Suprapubic skin (tissue), 4 donors: ENCODE results near the gene ZNF732. TPM values are rescaled to one million over a fixed set of nuclear protein-coding genes. Genes with fewer than 3 reads are reported as not detected.
A peak's percentile ranks its signal among the peaks of the same experiment; 100 is the strongest.
"Not testable (repeated sequence)": the region's sequence is repeated elsewhere in the genome, so short reads cannot be mapped to it uniquely, and the experiment has no call there.

Experiments used
- DNase-seq, 2 donors: peaks; one replicate each; pipeline ENCODE4 v3.0.0-alpha.2; 2019; ENCODE audit warnings: low spot score in 2 of 2
- H3K27ac ChIP-seq: fragments of 200-600 bp; sonication (generic); one replicate; pipeline ENCODE4 v1.5.1; 2019
- H3K27me3 ChIP-seq: fragments of 200-600 bp; sonication (generic); one replicate; pipeline ENCODE4 v1.5.1; 2019
- H3K36me3 ChIP-seq: fragments of 200-600 bp; sonication (generic); one replicate; pipeline ENCODE4 v1.5.1; 2019
- H3K4me1 ChIP-seq: fragments of 200-600 bp; sonication (generic); one replicate; pipeline ENCODE4 v1.5.1; 2019
- H3K4me3 ChIP-seq: fragments of 200-600 bp; sonication (generic); one replicate; pipeline ENCODE4 v1.5.1; 2019; ENCODE audit warnings: mild to moderate bottlenecking
- H3K9me3 ChIP-seq: fragments of 200-600 bp; sonication (generic); one replicate; pipeline ENCODE4 v1.5.1; 2019
- EP300 ChIP-seq: sonication (generic); formaldehyde crosslinking; IDR thresholded peaks from one replicate; pipeline ENCODE4 v1.6.1; 2017; ENCODE audit warnings: antibody characterized with exemption
- POLR2A ChIP-seq, 2 donors: fragments of 450-650 bp; IDR thresholded peaks; one replicate each; pipeline ENCODE4 v1.6.1; 2017; ENCODE audit warnings: antibody characterized with exemption in 2 of 2, mild to moderate bottlenecking in 2 of 2, moderate library complexity in 2 of 2
- POLR2AphosphoS5 ChIP-seq, 3 donors: sonication (generic); formaldehyde crosslinking; IDR thresholded peaks; one replicate each; pipeline ENCODE4 v1.6.1; 2017; ENCODE audit warnings: antibody characterized with exemption in 3 of 3
- WGBS: methylation state at CpG from one replicate; pipeline ENCODE4 v1.1.5; 2018; 5-methylcytosine and 5-hydroxymethylcytosine counted together
- total RNA-seq, 4 donors: library from RNA; depleted of rRNA; stranded (reverse); fragments of >200 nt; gene quantifications; one replicate each; pipeline ENCODE4 v1.1.0, GENCODE V29; 2016
- TF ChIP-seq, protein P1 (sequence below), 2 donors: fragments of 200-600 bp in 1 of 2; fragments of 450-650 bp in 1 of 2; sonication (generic) in 1 of 2; IDR thresholded peaks; one replicate each; pipeline ENCODE4 v1.5.1; 2016 to 2019; ENCODE audit warnings: antibody characterized with exemption in 2 of 2, mild to moderate bottlenecking in 1 of 2, moderate library complexity in 1 of 2

ZNF732 gene
- total RNA-seq, 4 donors from 2014 or later: 1.0 to 2.3 (median 1.7) TPM

DNA sequence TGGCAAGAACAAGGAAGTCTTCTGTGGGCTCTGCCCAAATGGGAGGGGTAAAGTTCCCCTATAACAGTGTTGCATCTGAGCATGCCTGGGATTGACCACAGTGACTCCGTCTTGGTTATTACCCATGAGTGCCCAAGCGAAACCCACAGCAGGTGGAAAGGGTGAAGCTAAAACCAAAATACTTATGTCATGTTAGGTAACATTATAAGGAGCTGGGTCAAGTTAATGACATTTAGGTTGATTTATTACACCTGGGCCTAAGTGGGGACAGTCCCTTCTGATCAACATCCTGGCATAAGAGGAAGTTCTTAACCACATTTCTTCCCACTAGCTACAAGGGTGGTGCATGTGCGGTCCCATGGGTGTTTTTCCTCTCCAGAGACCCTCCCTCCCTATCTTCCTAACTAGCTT, 1.3 kb upstream of the ZNF732 start:
- Histone ChIP-seq H3K36me3 (no peaks in the 10 kb centered on the region), H3K27me3 (peaks cover 12% of the 10 kb centered on the region), H3K4me1 (peaks cover 6% of the 10 kb centered on the region), H3K27ac (no peak overlapping the region), H3K9me3 (no peaks in the 10 kb centered on the region), H3K4me3 (no peak overlapping the region)
- 68% methylated on average over 3 of the region's 3 CpGs for WGBS
- no peak for DNase-seq
- TF ChIP-seq POLR2AphosphoS5 (IDR thresholded peaks at IDR 0.05): no peak

DNA sequence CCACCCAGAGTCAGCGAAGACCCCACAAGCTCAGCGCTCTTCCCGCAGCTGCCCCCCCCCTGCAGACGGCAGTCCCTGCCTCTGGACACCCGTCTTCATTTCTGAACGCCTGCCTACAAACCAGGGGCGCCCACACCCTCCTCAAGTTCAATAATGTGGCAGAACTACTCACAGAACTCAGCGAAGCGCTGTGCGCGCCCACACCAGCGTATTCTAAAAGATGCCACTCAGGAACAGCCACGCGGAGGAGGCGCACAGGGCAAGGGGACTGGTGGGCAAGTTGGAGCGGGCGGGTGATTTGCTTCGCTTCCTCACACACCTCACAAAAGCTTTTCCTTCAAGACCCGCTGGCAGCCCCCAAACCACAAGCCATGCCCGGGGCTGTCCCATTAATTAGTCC, 758 bp downstream of the ZNF732 start:
- Histone ChIP-seq H3K27me3 (peaks cover 12% of the 10 kb centered on the region), H3K4me3 (peak overlapping the region; percentile 50)
- not testable (repeated sequence) for DNase-seq, H3K27ac ChIP-seq, H3K9me3 ChIP-seq, H3K36me3 ChIP-seq, H3K4me1 ChIP-seq
- 10% methylated on average over 7 of the region's 20 CpGs for WGBS

DNA sequence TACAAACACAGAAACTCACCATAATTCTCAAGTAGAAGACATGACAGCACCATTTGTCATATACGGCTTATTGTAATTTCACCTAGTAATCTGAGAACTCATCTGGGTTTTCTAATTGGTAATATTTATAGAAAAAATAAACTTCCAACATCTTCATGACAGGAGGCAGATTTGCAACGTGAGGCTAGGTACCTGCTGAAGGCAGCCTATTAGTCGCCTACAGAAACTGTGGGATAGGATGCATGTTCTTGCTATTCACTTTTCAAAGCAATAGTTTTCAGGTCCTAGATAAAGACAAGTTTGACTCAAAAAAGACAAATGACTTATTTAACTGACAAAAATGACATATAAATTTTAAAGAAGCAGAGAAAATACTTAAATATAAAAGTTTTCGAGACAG, 2.9 kb downstream of the ZNF732 start:
- Histone ChIP-seq H3K4me3 (no peak overlapping the region), H3K9me3 (no peaks in the 10 kb centered on the region), H3K27me3 (peaks cover 12% of the 10 kb centered on the region), H3K4me1 (peaks cover 6% of the 10 kb centered on the region), H3K27ac (no peak overlapping the region), H3K36me3 (no peaks in the 10 kb centered on the region)
- WGBS: 96% methylated on average over 4 of the region's 4 CpGs
- TF ChIP-seq, protein P1, sequence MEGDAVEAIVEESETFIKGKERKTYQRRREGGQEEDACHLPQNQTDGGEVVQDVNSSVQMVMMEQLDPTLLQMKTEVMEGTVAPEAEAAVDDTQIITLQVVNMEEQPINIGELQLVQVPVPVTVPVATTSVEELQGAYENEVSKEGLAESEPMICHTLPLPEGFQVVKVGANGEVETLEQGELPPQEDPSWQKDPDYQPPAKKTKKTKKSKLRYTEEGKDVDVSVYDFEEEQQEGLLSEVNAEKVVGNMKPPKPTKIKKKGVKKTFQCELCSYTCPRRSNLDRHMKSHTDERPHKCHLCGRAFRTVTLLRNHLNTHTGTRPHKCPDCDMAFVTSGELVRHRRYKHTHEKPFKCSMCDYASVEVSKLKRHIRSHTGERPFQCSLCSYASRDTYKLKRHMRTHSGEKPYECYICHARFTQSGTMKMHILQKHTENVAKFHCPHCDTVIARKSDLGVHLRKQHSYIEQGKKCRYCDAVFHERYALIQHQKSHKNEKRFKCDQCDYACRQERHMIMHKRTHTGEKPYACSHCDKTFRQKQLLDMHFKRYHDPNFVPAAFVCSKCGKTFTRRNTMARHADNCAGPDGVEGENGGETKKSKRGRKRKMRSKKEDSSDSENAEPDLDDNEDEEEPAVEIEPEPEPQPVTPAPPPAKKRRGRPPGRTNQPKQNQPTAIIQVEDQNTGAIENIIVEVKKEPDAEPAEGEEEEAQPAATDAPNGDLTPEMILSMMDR (IDR thresholded peaks at IDR 0.05): no peak
- TF ChIP-seq POLR2AphosphoS5 (IDR thresholded peaks at IDR 0.05) (no peak), POLR2A (IDR thresholded peaks at IDR 0.05) (no peak), EP300 (no peak)
- no peak for DNase-seq

DNA sequence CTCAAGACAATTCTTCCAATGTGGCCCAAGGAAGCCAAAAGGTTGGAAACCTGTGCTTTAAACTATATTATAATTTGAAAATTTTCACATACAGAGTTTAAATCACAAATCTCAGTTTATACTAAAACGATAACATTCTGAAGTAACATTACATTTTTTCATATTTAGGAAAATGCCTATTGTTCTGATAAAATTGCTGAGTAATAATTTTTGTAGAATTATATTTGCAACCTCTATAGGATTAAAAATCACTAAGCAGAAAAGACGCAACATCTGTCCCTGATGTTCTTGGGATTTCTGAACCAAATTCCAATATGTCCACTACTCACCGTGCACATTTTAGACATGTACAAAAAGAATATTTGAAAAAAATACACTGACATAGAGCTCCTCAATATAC, 10.5 kb downstream of the ZNF732 start:
- no peaks in the 10 kb centered on the region for H3K4me1 ChIP-seq
- no peak for TF ChIP-seq POLR2A (IDR thresholded peaks at IDR 0.05)
- 94% methylated on average over 3 of the region's 3 CpGs for WGBS
- H3K36me3 ChIP-seq: peaks cover 3% of the 10 kb centered on the region
- no peak for DNase-seq
- peaks cover 18% of the 10 kb centered on the region for H3K9me3 ChIP-seq
- H3K4me3 ChIP-seq: no peak overlapping the region
- no peak overlapping the region for H3K27ac ChIP-seq
- H3K27me3 ChIP-seq: no peaks in the 10 kb centered on the region

DNA sequence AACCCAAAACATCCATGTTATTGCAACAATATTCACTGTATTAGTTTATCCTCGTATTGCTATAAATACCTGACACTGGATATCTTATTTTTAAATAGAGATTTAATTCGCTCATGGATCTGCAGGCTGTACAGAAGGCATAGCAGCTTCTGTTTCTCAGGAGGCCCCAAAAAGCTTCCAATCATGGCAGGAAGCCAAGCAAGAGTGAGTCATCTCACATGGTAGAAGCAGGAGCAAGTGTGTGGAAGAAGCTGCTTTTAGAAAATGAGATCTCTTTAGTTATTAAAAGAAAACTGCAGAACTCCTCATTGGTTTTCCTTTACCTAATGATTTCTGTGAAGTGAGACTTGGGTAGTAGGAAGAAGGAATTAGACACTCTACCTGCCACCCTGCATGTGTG, 16.4 kb downstream of the ZNF732 start:
- Histone ChIP-seq H3K36me3 (no peaks in the 10 kb centered on the region), H3K27ac (no peak overlapping the region), H3K4me1 (no peaks in the 10 kb centered on the region), H3K27me3 (no peaks in the 10 kb centered on the region), H3K9me3 (peaks cover 31% of the 10 kb centered on the region), H3K4me3 (no peak overlapping the region)
- 91% methylated on average over 2 of the region's 2 CpGs for WGBS
- DNase-seq: no peak
- no peak for TF ChIP-seq POLR2AphosphoS5 (IDR thresholded peaks at IDR 0.05)
- no peak for TF ChIP-seq EP300
- TF ChIP-seq, protein P1 (IDR thresholded peaks at IDR 0.05): no peak
- TF ChIP-seq POLR2A (IDR thresholded peaks at IDR 0.05): no peak

DNA sequence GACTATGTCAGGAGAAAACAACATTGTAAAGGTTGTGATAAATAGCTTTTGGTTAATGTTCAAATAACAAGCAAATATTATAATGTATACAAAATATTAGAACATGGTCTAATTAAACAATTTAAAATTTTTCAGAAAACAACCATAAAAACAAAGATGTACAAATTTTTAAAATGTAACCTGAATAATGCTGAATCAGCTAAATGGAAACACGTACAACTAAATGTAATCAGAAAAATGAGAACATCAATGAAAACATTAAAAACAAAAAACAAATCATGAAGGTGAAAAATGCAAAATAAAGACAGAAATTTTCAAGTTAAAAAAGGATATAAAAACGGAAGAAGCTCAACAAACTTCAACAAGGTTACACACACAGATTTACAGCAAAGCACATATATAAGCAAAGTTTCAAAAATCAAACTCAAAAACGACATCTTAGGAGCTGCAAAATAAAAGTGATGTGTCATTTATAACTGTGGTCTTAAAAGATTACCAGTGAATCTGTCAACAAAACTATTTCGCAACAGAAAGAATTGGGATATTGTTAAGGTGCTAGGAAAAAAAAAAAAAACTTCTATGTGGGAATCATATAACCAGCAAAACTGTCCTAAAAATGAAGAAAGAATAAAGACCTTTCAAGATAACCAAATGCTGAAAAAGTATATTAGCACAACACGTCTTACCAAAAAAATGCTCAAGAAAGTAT, 31.8 kb downstream of the ZNF732 start:
- TF ChIP-seq, protein P1 (IDR thresholded peaks at IDR 0.05): no peak
- TF ChIP-seq POLR2AphosphoS5 (IDR thresholded peaks at IDR 0.05) (no peak), EP300 (no peak), POLR2A (IDR thresholded peaks at IDR 0.05) (no peak)
- Histone ChIP-seq H3K4me3 (no peak overlapping the region), H3K4me1 (no peaks in the 10 kb centered on the region), H3K9me3 (peaks cover 84% of the 10 kb centered on the region), H3K27ac (no peak overlapping the region), H3K36me3 (no peaks in the 10 kb centered on the region), H3K27me3 (no peaks in the 10 kb centered on the region)
- no peak for DNase-seq
- WGBS: 92% methylated on average over 5 of the region's 5 CpGs
